Measurements from ENCODE around the gene EBLN2.

EBLN2 gene

DNA sequence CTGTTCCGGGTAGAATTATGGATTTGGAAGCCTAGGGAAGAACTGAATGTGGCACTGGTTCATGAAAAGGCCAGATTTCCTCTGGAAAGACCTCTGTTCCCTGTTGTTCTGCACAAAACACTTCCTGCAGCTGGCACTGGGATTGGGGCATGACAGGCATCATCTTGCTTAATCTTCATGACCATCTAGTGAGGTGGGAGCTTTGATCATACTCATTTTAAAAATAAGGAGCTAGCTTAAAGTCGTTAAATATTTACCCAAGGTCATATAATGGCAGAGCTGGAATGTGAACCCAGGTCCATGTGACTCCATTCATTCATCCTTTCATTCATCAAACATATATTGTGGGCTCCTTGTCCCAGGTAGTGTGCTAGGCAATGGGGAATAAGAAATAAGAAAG, 40.4 kb downstream of the EBLN2 start:
- Histone ChIP-seq H3K36me3 (ENCODE audit: insufficient read depth, low read length) (no peaks in the 10 kb centered on the region), H3K4me2 (ENCODE audit: low read length) (no peak overlapping the region), H3K27me3 (ENCODE audit: insufficient read depth, low read length) (no peaks in the 10 kb centered on the region), H3K4me1 (ENCODE audit: insufficient read depth, low read length, severe bottlenecking) (no peaks in the 10 kb centered on the region), H3K9ac (ENCODE audit: low read length) (no peak overlapping the region), H2AFZ (ENCODE audit: low read length) (no peak overlapping the region), H4K20me1 (ENCODE audit: insufficient read depth, low read length) (no peaks in the 10 kb centered on the region), H3K27ac (ENCODE audit: low read depth, low read length, poor library complexity, severe bottlenecking) (no peak overlapping the region), H3K9me3 (ENCODE audit: low read length) (no peaks in the 10 kb centered on the region), H3K9me2 (ENCODE audit: low read depth, low read length) (no peaks in the 10 kb centered on the region), H3K79me2 (ENCODE audit: insufficient read depth, low read length) (no peaks in the 10 kb centered on the region), H3K4me3 (ENCODE audit: low read depth, low read length, poor library complexity, severe bottlenecking) (no peak overlapping the region), H3F3A (ENCODE audit: insufficient read depth, low read length) (no peaks in the 10 kb centered on the region)
- TF ChIP-seq, protein P1, sequence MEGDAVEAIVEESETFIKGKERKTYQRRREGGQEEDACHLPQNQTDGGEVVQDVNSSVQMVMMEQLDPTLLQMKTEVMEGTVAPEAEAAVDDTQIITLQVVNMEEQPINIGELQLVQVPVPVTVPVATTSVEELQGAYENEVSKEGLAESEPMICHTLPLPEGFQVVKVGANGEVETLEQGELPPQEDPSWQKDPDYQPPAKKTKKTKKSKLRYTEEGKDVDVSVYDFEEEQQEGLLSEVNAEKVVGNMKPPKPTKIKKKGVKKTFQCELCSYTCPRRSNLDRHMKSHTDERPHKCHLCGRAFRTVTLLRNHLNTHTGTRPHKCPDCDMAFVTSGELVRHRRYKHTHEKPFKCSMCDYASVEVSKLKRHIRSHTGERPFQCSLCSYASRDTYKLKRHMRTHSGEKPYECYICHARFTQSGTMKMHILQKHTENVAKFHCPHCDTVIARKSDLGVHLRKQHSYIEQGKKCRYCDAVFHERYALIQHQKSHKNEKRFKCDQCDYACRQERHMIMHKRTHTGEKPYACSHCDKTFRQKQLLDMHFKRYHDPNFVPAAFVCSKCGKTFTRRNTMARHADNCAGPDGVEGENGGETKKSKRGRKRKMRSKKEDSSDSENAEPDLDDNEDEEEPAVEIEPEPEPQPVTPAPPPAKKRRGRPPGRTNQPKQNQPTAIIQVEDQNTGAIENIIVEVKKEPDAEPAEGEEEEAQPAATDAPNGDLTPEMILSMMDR (IDR thresholded peaks at IDR 0.05; ENCODE audit: low read length) = no peak

DNA sequence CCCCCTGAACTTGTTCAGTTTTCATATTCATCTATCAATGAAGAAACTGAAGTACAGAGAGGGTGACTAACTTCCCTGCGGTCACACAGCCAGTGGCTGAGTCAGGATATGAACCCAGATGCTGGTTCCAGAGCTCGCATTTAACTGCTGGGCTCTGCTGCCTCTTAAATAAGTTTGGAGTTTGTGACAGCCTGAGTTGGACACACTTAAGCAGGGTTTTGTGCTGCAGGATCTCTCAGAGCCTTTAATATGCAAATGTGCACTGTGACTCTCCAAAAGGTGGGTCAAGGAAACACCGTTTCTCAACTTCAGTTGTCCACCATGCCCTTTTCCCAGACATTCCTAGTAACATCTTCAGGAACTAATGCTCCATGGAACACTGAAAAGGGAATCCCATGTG, 45.8 kb downstream of the EBLN2 start:
- no peaks in the 10 kb centered on the region for H3F3A ChIP-seq (ENCODE audit: insufficient read depth, low read length)
- no peaks in the 10 kb centered on the region for H3K79me2 ChIP-seq (ENCODE audit: insufficient read depth, low read length)
- H3K36me3 ChIP-seq (ENCODE audit: insufficient read depth, low read length) = no peaks in the 10 kb centered on the region
- no peaks in the 10 kb centered on the region for H3K9me2 ChIP-seq (ENCODE audit: low read depth, low read length)
- no peak overlapping the region for H2AFZ ChIP-seq (ENCODE audit: low read length)
- no peak overlapping the region for H3K4me3 ChIP-seq (ENCODE audit: low read depth, low read length, poor library complexity, severe bottlenecking)
- H3K27ac ChIP-seq (ENCODE audit: low read depth, low read length, poor library complexity, severe bottlenecking) = no peak overlapping the region
- no peak overlapping the region for H3K4me2 ChIP-seq (ENCODE audit: low read length)
- H3K9ac ChIP-seq (ENCODE audit: low read length) = no peak overlapping the region
- no peaks in the 10 kb centered on the region for H3K27me3 ChIP-seq (ENCODE audit: insufficient read depth, low read length)
- H3K9me3 ChIP-seq (ENCODE audit: low read length) = no peaks in the 10 kb centered on the region
- H3K4me1 ChIP-seq (ENCODE audit: insufficient read depth, low read length, severe bottlenecking) = no peaks in the 10 kb centered on the region
- no peaks in the 10 kb centered on the region for H4K20me1 ChIP-seq (ENCODE audit: insufficient read depth, low read length)
- TF ChIP-seq, protein P1 (IDR thresholded peaks at IDR 0.05; ENCODE audit: low read length) = no peak
- no peak for TF ChIP-seq EZH2 (IDR thresholded peaks at IDR 0.05; ENCODE audit: borderline replicate concordance, low read length)

DNA sequence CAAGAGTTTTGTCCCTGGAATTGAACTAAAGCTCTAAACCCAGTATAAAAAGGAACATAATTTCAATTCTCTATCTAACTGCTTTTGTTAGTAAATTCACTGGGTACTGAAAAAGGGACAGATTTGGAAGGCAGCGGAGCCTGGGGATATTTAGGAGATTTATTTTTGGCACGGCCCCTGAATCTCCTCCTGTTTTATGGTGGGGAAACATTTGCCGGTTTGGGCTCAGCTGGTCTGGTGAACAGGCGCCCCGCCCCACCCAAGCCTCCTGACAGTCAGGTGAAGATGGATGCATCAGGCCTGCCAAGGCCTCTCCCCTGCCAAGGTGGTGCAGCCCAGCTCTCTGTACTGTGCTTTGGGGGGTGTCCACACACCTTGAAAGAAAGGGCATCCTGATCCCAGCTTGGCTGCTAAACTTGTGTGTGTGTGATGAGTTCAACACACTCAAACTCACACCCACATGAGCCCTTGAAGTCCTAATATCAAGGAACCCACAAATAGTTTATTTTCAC, 46.3 kb downstream of the EBLN2 start:
- Histone ChIP-seq H3F3A (ENCODE audit: insufficient read depth, low read length) (no peaks in the 10 kb centered on the region), H3K4me2 (ENCODE audit: low read length) (no peak overlapping the region), H2AFZ (ENCODE audit: low read length) (no peak overlapping the region), H3K4me3 (ENCODE audit: low read depth, low read length, poor library complexity, severe bottlenecking) (no peak overlapping the region), H3K4me1 (ENCODE audit: insufficient read depth, low read length, severe bottlenecking) (no peaks in the 10 kb centered on the region), H3K9me3 (ENCODE audit: low read length) (no peaks in the 10 kb centered on the region), H3K36me3 (ENCODE audit: insufficient read depth, low read length) (no peaks in the 10 kb centered on the region), H3K27me3 (ENCODE audit: insufficient read depth, low read length) (no peaks in the 10 kb centered on the region), H3K79me2 (ENCODE audit: insufficient read depth, low read length) (no peaks in the 10 kb centered on the region), H3K9ac (ENCODE audit: low read length) (no peak overlapping the region), H3K9me2 (ENCODE audit: low read depth, low read length) (no peaks in the 10 kb centered on the region), H4K20me1 (ENCODE audit: insufficient read depth, low read length) (no peaks in the 10 kb centered on the region), H3K27ac (ENCODE audit: low read depth, low read length, poor library complexity, severe bottlenecking) (no peak overlapping the region)
- TF ChIP-seq EZH2 (IDR thresholded peaks at IDR 0.05; ENCODE audit: borderline replicate concordance, low read length) = no peak
- TF ChIP-seq, protein P1 (IDR thresholded peaks at IDR 0.05; ENCODE audit: low read length) = no peak

Data from OCI-LY1 (cell line).